Thyroid gland (tissue), 4 donors: ENCODE results near the gene SKI.

Experiments used
- CTCF ChIP-seq, 6 experiments: fragments of 200-600 bp in 3 of 6; fragments of 450-650 bp in 3 of 6; sonication (generic) in 3 of 6; IDR thresholded peaks; one replicate each; pipeline ENCODE4 v1.5.1; 2016 to 2019; ENCODE audit warnings: antibody characterized with exemption in 6 of 6, mild to moderate bottlenecking in 2 of 6, inconsistent platforms in 1 of 6, moderate library complexity in 1 of 6
- POLR2A ChIP-seq, 2 donors: fragments of 450-650 bp; IDR thresholded peaks; one replicate each; pipeline ENCODE4 v1.6.1; 2017; ENCODE audit warnings: antibody characterized with exemption in 2 of 2, mild to moderate bottlenecking in 2 of 2, moderate library complexity in 1 of 2

DNA sequence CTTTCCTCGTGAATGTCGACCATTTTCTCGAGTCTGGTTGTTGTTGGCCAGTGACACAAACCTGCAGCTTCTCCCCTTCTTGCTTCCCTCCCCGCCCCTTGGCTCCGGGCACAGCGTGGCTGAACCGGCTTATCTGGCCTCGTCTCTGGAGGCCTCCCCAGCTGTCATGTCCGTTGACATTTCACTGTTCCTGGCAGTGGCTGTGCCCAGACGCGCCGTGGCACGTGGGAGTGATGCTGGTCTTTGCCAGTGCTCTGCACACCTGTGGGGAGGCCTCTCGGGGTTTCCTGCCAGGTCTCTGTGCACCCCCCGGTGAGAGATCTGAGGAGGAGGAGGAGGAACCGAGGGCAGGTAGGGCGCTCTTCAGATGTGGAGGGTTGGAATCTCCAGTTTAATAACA is 23.7 kb downstream of the SKI start:
- TF ChIP-seq POLR2A (IDR thresholded peaks at IDR 0.05) (no peak), CTCF (IDR thresholded peaks at IDR 0.05) (no peak)
